Uterus (tissue), 2 donors: ENCODE measurements around the gene SP1.
"Not testable (repeated sequence)": the region's sequence is repeated elsewhere in the genome, so short reads cannot be mapped to it uniquely, and the experiment has no call there.

Experiments used
- POLR2A ChIP-seq, 2 donors: fragments of 450-650 bp; IDR thresholded peaks; one replicate each; pipeline ENCODE4 v1.6.1; 2016; ENCODE audit warnings: antibody characterized with exemption in 2 of 2, mild to moderate bottlenecking in 1 of 2, moderate library complexity in 1 of 2
- TF ChIP-seq, protein P1 (sequence below), 4 experiments: fragments of 200-600 bp in 2 of 4; fragments of 450-650 bp in 2 of 4; sonication (generic) in 2 of 4; IDR thresholded peaks; one replicate each; pipeline ENCODE4 v1.5.1; 2016 to 2019; ENCODE audit warnings: antibody characterized with exemption in 4 of 4, mild to moderate bottlenecking in 2 of 4, moderate library complexity in 1 of 4

DNA sequence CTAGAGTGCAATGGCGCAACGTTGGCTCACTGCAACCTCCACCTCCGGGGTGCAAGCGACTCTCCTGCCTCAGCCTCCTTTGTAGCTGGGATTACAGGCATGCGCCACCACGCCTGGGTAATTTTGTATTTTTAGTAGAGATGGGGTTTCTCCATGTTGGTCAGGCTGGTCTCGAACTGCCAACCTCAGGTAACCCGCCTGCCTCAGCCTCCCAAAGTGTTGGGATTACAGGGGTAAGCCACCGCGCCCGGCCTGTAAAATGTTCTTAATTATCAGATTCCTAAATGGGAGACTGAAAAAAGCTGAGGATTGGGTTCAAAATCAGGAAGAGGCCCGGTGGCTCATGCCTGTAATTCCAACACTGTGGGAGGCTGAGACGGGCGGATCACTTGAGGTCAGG is 5.7 kb upstream of the SP1 start:
- TF ChIP-seq, protein P1, sequence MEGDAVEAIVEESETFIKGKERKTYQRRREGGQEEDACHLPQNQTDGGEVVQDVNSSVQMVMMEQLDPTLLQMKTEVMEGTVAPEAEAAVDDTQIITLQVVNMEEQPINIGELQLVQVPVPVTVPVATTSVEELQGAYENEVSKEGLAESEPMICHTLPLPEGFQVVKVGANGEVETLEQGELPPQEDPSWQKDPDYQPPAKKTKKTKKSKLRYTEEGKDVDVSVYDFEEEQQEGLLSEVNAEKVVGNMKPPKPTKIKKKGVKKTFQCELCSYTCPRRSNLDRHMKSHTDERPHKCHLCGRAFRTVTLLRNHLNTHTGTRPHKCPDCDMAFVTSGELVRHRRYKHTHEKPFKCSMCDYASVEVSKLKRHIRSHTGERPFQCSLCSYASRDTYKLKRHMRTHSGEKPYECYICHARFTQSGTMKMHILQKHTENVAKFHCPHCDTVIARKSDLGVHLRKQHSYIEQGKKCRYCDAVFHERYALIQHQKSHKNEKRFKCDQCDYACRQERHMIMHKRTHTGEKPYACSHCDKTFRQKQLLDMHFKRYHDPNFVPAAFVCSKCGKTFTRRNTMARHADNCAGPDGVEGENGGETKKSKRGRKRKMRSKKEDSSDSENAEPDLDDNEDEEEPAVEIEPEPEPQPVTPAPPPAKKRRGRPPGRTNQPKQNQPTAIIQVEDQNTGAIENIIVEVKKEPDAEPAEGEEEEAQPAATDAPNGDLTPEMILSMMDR (IDR thresholded peaks at IDR 0.05), result not testable (repeated sequence)
- not testable (repeated sequence) for TF ChIP-seq POLR2A (IDR thresholded peaks at IDR 0.05)
